ENCODE results near the gene LPP.

DNA sequence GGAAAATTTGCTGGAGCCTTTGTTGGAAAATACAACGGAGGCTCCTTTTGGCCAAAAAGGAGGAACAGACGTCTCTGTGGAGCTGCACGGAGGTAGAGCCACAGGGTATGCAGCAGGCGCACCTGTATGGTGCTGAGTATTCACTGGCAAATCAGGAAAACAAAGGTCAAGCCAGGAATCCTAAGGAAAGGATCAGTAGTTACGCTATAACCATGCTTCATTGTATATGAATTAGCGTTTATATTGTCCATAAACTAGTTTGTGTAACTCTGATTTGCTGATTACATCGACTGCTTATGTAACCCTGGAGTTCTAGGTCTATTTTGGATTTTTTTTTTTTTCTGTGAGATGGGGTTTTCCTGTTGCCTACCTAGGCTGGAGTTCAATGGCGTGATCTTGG, 45.4 kb downstream of the LPP start:
- TF ChIP-seq CTCF (IDR thresholded peaks at IDR 0.05) (no peak), EP300 (IDR thresholded peaks at IDR 0.05) (no peak)

All from tibial nerve (tissue), 4 donors.